Measurements from ENCODE around the gene ANP32B.
"Not testable (repeated sequence)": the region's sequence is repeated elsewhere in the genome, so short reads cannot be mapped to it uniquely, and the experiment has no call there.

The ANP32B gene

GRCh38 chr9:97994703-97995102, 11.6 kb downstream of the ANP32B start:
- DNase-seq, result no peak

- not testable (repeated sequence) for DNase-seq
Observed at GRCh38 chr9:97996676-97997075, 13.5 kb downstream of the ANP32B start.

GRCh38 chr9:97997330-97998276, 14.5 kb downstream of the ANP32B start:
- DNase-seq, result no peak

- no peak for DNase-seq
Observed at GRCh38 chr9:98002808-98003207, 19.7 kb downstream of the ANP32B start.

GRCh38 chr9:98006127-98006796, 23.1 kb downstream of the ANP32B start:
- DNase-seq, result no peak

- no peak for DNase-seq
Observed at GRCh38 chr9:98007251-98007928, 24.2 kb downstream of the ANP32B start.

- DNase-seq, result no peak
Observed at GRCh38 chr9:98008764-98009163, 25.6 kb downstream of the ANP32B start.

GRCh38 chr9:98009437-98009836, 26.3 kb downstream of the ANP32B start:
- DNase-seq, result no peak

- no peak for DNase-seq
Observed at GRCh38 chr9:98009936-98010335, 26.8 kb downstream of the ANP32B start.

GRCh38 chr9:98010445-98010844, 27.3 kb downstream of the ANP32B start:
- no peak for DNase-seq

GRCh38 chr9:98011122-98011521, 28.0 kb downstream of the ANP32B start:
- no peak for DNase-seq

- no peak for DNase-seq
Observed at GRCh38 chr9:98016137-98016680, 33.1 kb downstream of the ANP32B start.

- no peak for DNase-seq
Observed at GRCh38 chr9:98017306-98017705, 34.2 kb downstream of the ANP32B start.

- DNase-seq, result no peak
Observed at GRCh38 chr9:98018347-98018746, 35.2 kb downstream of the ANP32B start.

GRCh38 chr9:98019098-98019497, 36.0 kb downstream of the ANP32B start:
- DNase-seq, result no peak

GRCh38 chr9:98019869-98020268, 36.7 kb downstream of the ANP32B start:
- DNase-seq, result not testable (repeated sequence)

GRCh38 chr9:98020476-98021145, 37.5 kb downstream of the ANP32B start:
- no peak for DNase-seq

GRCh38 chr9:98021306-98022040, 38.3 kb downstream of the ANP32B start:
- DNase-seq, result no peak

GRCh38 chr9:98022447-98022846, 39.3 kb downstream of the ANP32B start:
- DNase-seq, result no peak

- no peak for DNase-seq
Observed at GRCh38 chr9:98024702-98025101, 41.6 kb downstream of the ANP32B start.

GRCh38 chr9:98031169-98031568, 48.0 kb downstream of the ANP32B start:
- DNase-seq, result no peak

- DNase-seq, result no peak
Observed at GRCh38 chr9:98031935-98032334, 48.8 kb downstream of the ANP32B start.
